HEK293T (cell line): ENCODE results near the gene CANT1.

ENCODE experiments used
- ARNT ChIP-seq: fragments of 450-650 bp; IDR thresholded peaks from 2 replicates; pipeline ENCODE4 v1.6.1; 2017; ENCODE audit warnings: mild to moderate bottlenecking
- BHLHE40 ChIP-seq: fragments of 450-650 bp; IDR thresholded peaks from 2 replicates; pipeline ENCODE4 v1.6.1; 2016; ENCODE audit warnings: mild to moderate bottlenecking, moderate library complexity, borderline replicate concordance
- ELF4 ChIP-seq: fragments of 450-650 bp; IDR thresholded peaks from 2 replicates; pipeline ENCODE4 v1.6.1; 2017; ENCODE audit warnings: antibody characterized with exemption
- FOXK2 ChIP-seq: fragments of 450-650 bp; IDR thresholded peaks from 2 replicates; pipeline ENCODE4 v1.6.1; 2016; ENCODE audit warnings: mild to moderate bottlenecking
- FOXM1 ChIP-seq: fragments of 450-650 bp; IDR thresholded peaks from 2 replicates; pipeline ENCODE4 v1.6.1; 2017; ENCODE audit warnings: mild to moderate bottlenecking, borderline replicate concordance
- L3MBTL2 ChIP-seq: fragments of 450-650 bp; conservative IDR thresholded peaks from 2 replicates; pipeline ENCODE4 v1.6.1; 2016; ENCODE audit warnings: mild to moderate bottlenecking
- NFRKB ChIP-seq: fragments of 450-650 bp; IDR thresholded peaks from 2 replicates; pipeline ENCODE4 v1.6.1; 2016; ENCODE audit warnings: mild to moderate bottlenecking, moderate library complexity
- SP1 ChIP-seq: fragments of 450-650 bp; IDR thresholded peaks from 2 replicates; pipeline ENCODE4 v1.6.1; 2017
- TARDBP ChIP-seq: fragments of 450-650 bp; IDR thresholded peaks from 2 replicates; pipeline ENCODE4 v1.6.1; 2016
- ZNF384 ChIP-seq: fragments of 450-650 bp; IDR thresholded peaks from 2 replicates; pipeline ENCODE4 v1.6.1; 2016

- no peak for TF ChIP-seq SP1
- TF ChIP-seq FOXM1, result no peak
- no peak for TF ChIP-seq BHLHE40
- no peak for TF ChIP-seq TARDBP
- no peak for TF ChIP-seq L3MBTL2
- no peak for TF ChIP-seq NFRKB
- TF ChIP-seq ARNT, result no peak
- TF ChIP-seq ZNF384, result no peak
- TF ChIP-seq ELF4, result no peak
- TF ChIP-seq FOXK2, result no peak
Observed at GRCh38 chr17:78950870-78951269, 58.7 kb downstream of the CANT1 start.
